ENCODE data around the gene MACROD1.

MACROD1 gene

GRCh38 chr11:64035081-64035524 lies 130.8 kb downstream of the MACROD1 start:
- DNase-seq (ENCODE audit: low spot score) = no peak

GRCh38 chr11:64034411-64034811 lies 131.5 kb downstream of the MACROD1 start:
- no peak for DNase-seq (ENCODE audit: low spot score)

GRCh38 chr11:64032050-64032449 lies 133.9 kb downstream of the MACROD1 start:
- no peak for DNase-seq (ENCODE audit: low spot score)

- DNase-seq (ENCODE audit: low spot score) = no peak
Observed at GRCh38 chr11:64031001-64031400, 134.9 kb downstream of the MACROD1 start.

- DNase-seq (ENCODE audit: low spot score) = no peak
Observed at GRCh38 chr11:64029773-64030172, 136.1 kb downstream of the MACROD1 start.

- no peak for DNase-seq (ENCODE audit: low spot score)
Observed at GRCh38 chr11:64028398-64029115, 137.4 kb downstream of the MACROD1 start.

- no peak for DNase-seq (ENCODE audit: low spot score)
Observed at GRCh38 chr11:64027651-64028397, 138.1 kb downstream of the MACROD1 start.

- DNase-seq (ENCODE audit: low spot score) = no peak
Observed at GRCh38 chr11:64026575-64027205, 139.2 kb downstream of the MACROD1 start.

GRCh38 chr11:64025205-64025604 lies 140.7 kb downstream of the MACROD1 start:
- DNase-seq (ENCODE audit: low spot score) = no peak

GRCh38 chr11:64023712-64024710 lies 141.9 kb downstream of the MACROD1 start:
- no peak for DNase-seq (ENCODE audit: low spot score)

- DNase-seq (ENCODE audit: low spot score) = no peak
Observed at GRCh38 chr11:64022125-64022784, 143.7 kb downstream of the MACROD1 start.

GRCh38 chr11:64021757-64022093 lies 144.2 kb downstream of the MACROD1 start:
- no peak for DNase-seq (ENCODE audit: low spot score)

- DNase-seq (ENCODE audit: low spot score) = no peak
Observed at GRCh38 chr11:64020976-64021756, 144.7 kb downstream of the MACROD1 start.

GRCh38 chr11:64019106-64020037 lies 146.5 kb downstream of the MACROD1 start:
- no peak for DNase-seq (ENCODE audit: low spot score)

GRCh38 chr11:64018310-64018709 lies 147.6 kb downstream of the MACROD1 start:
- DNase-seq (ENCODE audit: low spot score) = no peak

- DNase-seq (ENCODE audit: low spot score) = no peak
Observed at GRCh38 chr11:64017945-64018224, 148.0 kb downstream of the MACROD1 start.

- no peak for DNase-seq (ENCODE audit: low spot score)
Observed at GRCh38 chr11:64015935-64016845, 149.7 kb downstream of the MACROD1 start.

GRCh38 chr11:64015510-64015909 lies 150.4 kb downstream of the MACROD1 start:
- no peak for DNase-seq (ENCODE audit: low spot score)

- DNase-seq (ENCODE audit: low spot score) = no peak
Observed at GRCh38 chr11:64014356-64014755, 151.6 kb downstream of the MACROD1 start.

Data from hematopoietic multipotent progenitor cell treated with erythropoietin and hydrocortisone succinate and interleukin-3 and kit ligand, for 15 days (in vitro differentiated cells).